ENCODE results near the gene DAZL.

- TF ChIP-seq YY1 (IDR thresholded peaks at IDR 0.05; ENCODE audit: low read depth) (no peak), FOXM1 (IDR thresholded peaks at IDR 0.05; ENCODE audit: borderline replicate concordance, low read depth) (no peak), NFIC (IDR thresholded peaks at IDR 0.05) (no peak), MAX (IDR thresholded peaks at IDR 0.05) (no peak), TCF12 (IDR thresholded peaks at IDR 0.05; ENCODE audit: low read depth) (no peak), TEAD4 (IDR thresholded peaks at IDR 0.05) (no peak), CREB1 (IDR thresholded peaks at IDR 0.05; ENCODE audit: low read depth) (no peak), EGR1 (IDR thresholded peaks at IDR 0.05) (no peak), EP300 (IDR thresholded peaks at IDR 0.05; ENCODE audit: borderline replicate concordance) (no peak)
- TF ChIP-seq, protein P1, sequence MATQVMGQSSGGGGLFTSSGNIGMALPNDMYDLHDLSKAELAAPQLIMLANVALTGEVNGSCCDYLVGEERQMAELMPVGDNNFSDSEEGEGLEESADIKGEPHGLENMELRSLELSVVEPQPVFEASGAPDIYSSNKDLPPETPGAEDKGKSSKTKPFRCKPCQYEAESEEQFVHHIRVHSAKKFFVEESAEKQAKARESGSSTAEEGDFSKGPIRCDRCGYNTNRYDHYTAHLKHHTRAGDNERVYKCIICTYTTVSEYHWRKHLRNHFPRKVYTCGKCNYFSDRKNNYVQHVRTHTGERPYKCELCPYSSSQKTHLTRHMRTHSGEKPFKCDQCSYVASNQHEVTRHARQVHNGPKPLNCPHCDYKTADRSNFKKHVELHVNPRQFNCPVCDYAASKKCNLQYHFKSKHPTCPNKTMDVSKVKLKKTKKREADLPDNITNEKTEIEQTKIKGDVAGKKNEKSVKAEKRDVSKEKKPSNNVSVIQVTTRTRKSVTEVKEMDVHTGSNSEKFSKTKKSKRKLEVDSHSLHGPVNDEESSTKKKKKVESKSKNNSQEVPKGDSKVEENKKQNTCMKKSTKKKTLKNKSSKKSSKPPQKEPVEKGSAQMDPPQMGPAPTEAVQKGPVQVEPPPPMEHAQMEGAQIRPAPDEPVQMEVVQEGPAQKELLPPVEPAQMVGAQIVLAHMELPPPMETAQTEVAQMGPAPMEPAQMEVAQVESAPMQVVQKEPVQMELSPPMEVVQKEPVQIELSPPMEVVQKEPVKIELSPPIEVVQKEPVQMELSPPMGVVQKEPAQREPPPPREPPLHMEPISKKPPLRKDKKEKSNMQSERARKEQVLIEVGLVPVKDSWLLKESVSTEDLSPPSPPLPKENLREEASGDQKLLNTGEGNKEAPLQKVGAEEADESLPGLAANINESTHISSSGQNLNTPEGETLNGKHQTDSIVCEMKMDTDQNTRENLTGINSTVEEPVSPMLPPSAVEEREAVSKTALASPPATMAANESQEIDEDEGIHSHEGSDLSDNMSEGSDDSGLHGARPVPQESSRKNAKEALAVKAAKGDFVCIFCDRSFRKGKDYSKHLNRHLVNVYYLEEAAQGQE (IDR thresholded peaks at IDR 0.05; ENCODE audit: low read depth) = no peak
Measured at GRCh38 chr3:16538507-16538906, 66.7 kb downstream of the DAZL start.

All from Ishikawa (cell line).